Activated CD8-positive, alpha-beta T cell treated with anti-CD3 and anti-CD28 coated beads for 36 hours (primary cell): ENCODE data around the gene CDK19. TPM values are rescaled to one million over a fixed set of nuclear protein-coding genes. Genes with fewer than 3 reads are reported as not detected.

Experiments used
- ATAC-seq: fragments of 200-7000 bp; cut with Tn5 transposase; one replicate; pipeline ENCODE4 v1.10.0; 2021; ENCODE audit warnings: mild to moderate bottlenecking, moderate library complexity
- CTCF ChIA-PET: fragments of 350-600 bp; sonication (Branson Sonifier 250); formaldehyde crosslinking; loops from one replicate; lab custom pipeline; 2021; ENCODE audit warnings: antibody characterized with exemption; lab: Charles Lee
- POLR2A ChIA-PET: fragments of 350-600 bp; sonication (Branson Sonifier 250); formaldehyde crosslinking; loops from one replicate; lab custom pipeline; 2021; ENCODE audit warnings: antibody characterized with exemption; lab: Charles Lee
- DNase-seq: peaks from one replicate; pipeline ENCODE4 v3.0.0-alpha.2; 2020
- H3K27ac Mint-ChIP-seq: one replicate; pipeline ENCODE4 v1.8.0; 2021; ENCODE audit warnings: mild to moderate bottlenecking, mixed read lengths
- H3K27me3 Mint-ChIP-seq: one replicate; pipeline ENCODE4 v1.8.0; 2021; ENCODE audit warnings: mixed read lengths
- H3K36me3 Mint-ChIP-seq: one replicate; pipeline ENCODE4 v1.8.0; 2021; ENCODE audit warnings: low read depth, mixed read lengths
- H3K4me1 Mint-ChIP-seq: one replicate; pipeline ENCODE4 v1.8.0; 2021; ENCODE audit warnings: low read depth, mixed read lengths
- H3K4me3 Mint-ChIP-seq: one replicate; pipeline ENCODE4 v1.8.0; 2021; ENCODE audit warnings: mild to moderate bottlenecking, moderate library complexity, mixed read lengths
- H3K9me3 Mint-ChIP-seq: one replicate; pipeline ENCODE4 v1.8.0; 2021; ENCODE audit warnings: mixed read lengths
- intact Hi-C: fragments of 100-400 bp; cut with micrococcal nuclease; formaldehyde crosslinking; loops from one replicate; pipeline ENCODE4 v1.10.0; 2022
- total RNA-seq, 2 experiments: library from RNA; stranded (reverse); gene quantifications; one replicate each; pipeline ENCODE4 v1.2.3, GENCODE V29; 2021
- TF ChIP-seq, protein P1 (sequence below): fragments of 200-600 bp; IDR thresholded peaks from one replicate; pipeline ENCODE4 v1.8.0; 2022; ENCODE audit warnings: antibody characterized with exemption, mild to moderate bottlenecking

CDK19 gene
- total RNA-seq, 2 experiments from 2014 or later, result 11.8 to 13.1 TPM

DNA sequence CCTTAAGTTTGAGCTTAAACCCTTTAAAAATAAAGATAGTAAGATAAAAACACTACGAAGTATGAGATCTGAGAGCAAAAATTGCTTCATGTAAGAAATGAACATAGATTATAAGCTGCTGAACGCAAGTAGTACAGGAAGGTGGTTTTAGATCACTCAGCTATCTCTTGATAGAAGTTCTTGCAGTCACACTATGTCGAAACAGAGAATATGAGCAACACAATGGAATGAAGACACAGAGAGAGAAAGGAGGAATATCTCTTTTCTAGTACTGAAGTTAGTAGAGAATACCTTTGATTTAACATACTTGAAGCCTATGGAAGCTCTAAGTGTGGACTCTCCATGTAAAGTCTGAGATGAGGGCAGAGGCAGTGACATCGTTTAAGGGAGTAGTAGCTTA lies 162.7 kb downstream of the CDK19 start:
- no peak overlapping the region for H3K4me3 Mint-ChIP-seq
- ATAC-seq (no peak), DNase-seq (no peak)
- H3K27me3 Mint-ChIP-seq, result no peaks in the 10 kb centered on the region
- no peaks in the 10 kb centered on the region for H3K9me3 Mint-ChIP-seq
- H3K27ac Mint-ChIP-seq, result no peak overlapping the region
- CTCF ChIA-PET, result interaction anchor here (0.7 to 1.8 kb wide), 2 partner anchors 21 to 105 kb away, joined by 3 to 4 read pairs; no protein-coding TSS in a partner anchor
- intact Hi-C loops, result no loop called here
- peaks cover 3% of the 10 kb centered on the region for H3K4me1 Mint-ChIP-seq
- TF ChIP-seq, protein P1, sequence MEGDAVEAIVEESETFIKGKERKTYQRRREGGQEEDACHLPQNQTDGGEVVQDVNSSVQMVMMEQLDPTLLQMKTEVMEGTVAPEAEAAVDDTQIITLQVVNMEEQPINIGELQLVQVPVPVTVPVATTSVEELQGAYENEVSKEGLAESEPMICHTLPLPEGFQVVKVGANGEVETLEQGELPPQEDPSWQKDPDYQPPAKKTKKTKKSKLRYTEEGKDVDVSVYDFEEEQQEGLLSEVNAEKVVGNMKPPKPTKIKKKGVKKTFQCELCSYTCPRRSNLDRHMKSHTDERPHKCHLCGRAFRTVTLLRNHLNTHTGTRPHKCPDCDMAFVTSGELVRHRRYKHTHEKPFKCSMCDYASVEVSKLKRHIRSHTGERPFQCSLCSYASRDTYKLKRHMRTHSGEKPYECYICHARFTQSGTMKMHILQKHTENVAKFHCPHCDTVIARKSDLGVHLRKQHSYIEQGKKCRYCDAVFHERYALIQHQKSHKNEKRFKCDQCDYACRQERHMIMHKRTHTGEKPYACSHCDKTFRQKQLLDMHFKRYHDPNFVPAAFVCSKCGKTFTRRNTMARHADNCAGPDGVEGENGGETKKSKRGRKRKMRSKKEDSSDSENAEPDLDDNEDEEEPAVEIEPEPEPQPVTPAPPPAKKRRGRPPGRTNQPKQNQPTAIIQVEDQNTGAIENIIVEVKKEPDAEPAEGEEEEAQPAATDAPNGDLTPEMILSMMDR, result no peak
- no peaks in the 10 kb centered on the region for H3K36me3 Mint-ChIP-seq
- POLR2A ChIA-PET, result interaction anchor here (1.2 kb wide), 1 partner anchor 162 kb away, joined by 3 read pairs; the partner anchor contains the start of gene CDK19

DNA sequence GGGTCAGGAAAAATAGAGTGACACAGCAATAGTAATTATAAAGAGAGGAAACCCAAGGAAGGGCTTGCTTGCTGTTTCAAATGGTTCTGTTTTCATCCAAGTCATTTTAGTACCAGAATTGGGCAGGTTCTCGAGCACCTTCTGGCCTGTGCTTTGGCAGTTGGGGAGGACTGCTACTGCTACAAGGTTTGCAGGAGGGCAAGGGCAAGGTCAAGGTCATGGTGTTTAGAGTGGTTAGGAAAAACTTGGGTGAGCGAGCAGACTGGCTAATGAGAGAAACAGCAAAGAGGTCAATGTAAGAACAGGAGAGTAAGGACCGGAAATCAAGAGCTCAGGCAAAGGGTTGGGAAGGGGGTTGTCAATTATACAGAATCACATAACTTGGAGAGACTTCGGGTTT lies 164.5 kb downstream of the CDK19 start:
- Mint-ChIP-seq H3K4me3 (no peak overlapping the region), H3K27ac (no peak overlapping the region), H3K27me3 (no peaks in the 10 kb centered on the region), H3K9me3 (no peaks in the 10 kb centered on the region), H3K36me3 (peaks cover 6% of the 10 kb centered on the region), H3K4me1 (peaks cover 6% of the 10 kb centered on the region)
- CTCF ChIA-PET, result no interaction called here
- POLR2A ChIA-PET, result interaction anchor here (1.2 kb wide), 1 partner anchor 44 kb away, joined by 3 read pairs; no protein-coding TSS in a partner anchor
- DNase-seq (no peak), ATAC-seq (no peak)
- intact Hi-C loops, result no loop called here
- TF ChIP-seq, protein P1, result no peak

DNA sequence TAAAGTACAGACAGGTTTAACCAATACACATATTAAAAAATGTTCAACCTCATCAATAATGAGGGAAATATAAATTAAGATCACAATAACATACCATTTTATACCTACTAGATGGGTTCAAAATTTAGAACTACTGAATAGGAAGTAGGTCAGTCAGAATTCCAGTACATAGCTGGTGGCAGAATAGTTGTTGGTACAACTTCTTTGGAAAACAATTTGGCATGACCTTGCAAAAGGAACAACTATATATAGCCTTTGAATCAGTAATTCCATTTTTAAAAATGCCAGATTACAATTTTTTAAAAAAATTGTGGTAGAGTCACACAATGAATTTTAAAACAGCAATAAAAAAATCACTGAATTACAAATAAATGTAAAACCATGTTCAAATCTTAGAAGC lies 165.6 kb downstream of the CDK19 start:
- H3K27ac Mint-ChIP-seq, result no peak overlapping the region
- peaks cover 10% of the 10 kb centered on the region for H3K36me3 Mint-ChIP-seq
- peaks cover 6% of the 10 kb centered on the region for H3K4me1 Mint-ChIP-seq
- no peak overlapping the region for H3K4me3 Mint-ChIP-seq
- POLR2A ChIA-PET, result interaction anchor here (0.6 kb wide), 1 partner anchor 25 kb away, joined by 4 read pairs; no protein-coding TSS in a partner anchor
- TF ChIP-seq, protein P1, result no peak
- CTCF ChIA-PET, result no interaction called here
- no peaks in the 10 kb centered on the region for H3K9me3 Mint-ChIP-seq
- intact Hi-C loops, result no loop called here
- no peaks in the 10 kb centered on the region for H3K27me3 Mint-ChIP-seq
- no peak for ATAC-seq
- DNase-seq, result no peak

DNA sequence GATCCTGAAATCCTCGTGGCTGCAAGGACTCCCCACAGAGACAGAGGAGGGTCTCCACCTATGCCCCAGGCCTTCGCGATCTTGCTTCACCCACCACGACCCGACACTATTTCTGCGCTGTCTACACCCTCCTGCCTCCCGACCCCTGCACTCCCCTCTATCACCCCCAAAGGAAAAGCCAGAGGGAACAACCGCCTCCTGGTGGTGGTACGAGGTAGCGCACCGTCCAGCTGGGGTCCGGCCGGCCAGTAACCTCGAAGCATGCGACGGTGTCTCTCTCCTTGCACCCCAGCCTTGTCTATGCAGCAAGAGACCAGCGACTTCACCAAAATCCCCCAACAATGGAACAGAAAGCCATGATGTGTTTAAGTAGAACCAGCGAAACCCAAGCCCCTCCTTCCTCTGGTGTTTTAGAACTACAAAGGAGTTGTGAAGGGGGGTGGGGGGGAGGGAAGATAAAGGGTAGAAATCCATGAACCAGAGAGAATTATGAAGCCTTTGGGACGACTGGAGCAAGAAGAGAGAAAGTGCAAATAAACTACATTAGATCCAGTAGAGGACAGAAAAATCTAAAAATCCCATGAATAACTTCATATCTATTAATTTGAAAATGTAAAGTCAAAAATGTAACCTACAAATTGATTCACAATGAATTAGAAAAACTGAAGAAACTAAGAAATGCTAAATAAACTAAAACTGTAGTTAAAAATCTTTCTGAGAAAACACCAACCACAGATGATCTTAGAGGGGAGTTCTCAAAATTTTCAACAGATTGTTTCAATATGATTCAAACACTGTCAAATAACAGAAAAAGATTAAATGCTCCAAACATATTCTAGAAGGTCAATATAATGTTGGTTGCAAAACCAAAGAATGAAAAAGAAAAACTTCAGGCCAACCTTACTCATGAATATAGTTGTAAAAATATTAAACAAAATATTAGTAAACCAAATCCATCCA lies 168.0 kb downstream of the CDK19 start:
- Mint-ChIP-seq H3K9me3 (no peaks in the 10 kb centered on the region), H3K27ac (peak overlapping the region; percentile 55), H3K4me3 (no peak overlapping the region), H3K4me1 (peaks cover 3% of the 10 kb centered on the region), H3K27me3 (no peaks in the 10 kb centered on the region), H3K36me3 (peaks cover 10% of the 10 kb centered on the region)
- ChIA-PET POLR2A (no interaction called here), CTCF (interaction anchor here (1.3 kb wide), 1 partner anchor 12 kb away, joined by 4 read pairs; no protein-coding TSS in a partner anchor)
- TF ChIP-seq, protein P1, result peak; percentile 65
- intact Hi-C loops, result no loop called here
- ATAC-seq, result peak; percentile 30
- no peak for DNase-seq

DNA sequence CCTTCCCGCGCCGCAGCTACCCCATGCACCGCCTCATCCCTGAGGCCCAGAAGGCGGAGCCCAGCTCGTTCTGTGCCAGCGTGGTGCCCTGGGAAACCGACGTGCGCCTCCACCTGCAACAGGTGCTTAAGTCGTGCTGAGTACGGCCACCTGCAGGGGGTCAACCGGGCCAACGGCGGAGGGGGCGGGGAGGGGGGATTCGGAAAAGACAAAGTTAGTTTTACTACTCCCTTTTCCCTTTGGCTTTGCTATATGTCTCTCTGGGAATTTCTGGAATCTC lies 168.9 kb downstream of the CDK19 start:
- Mint-ChIP-seq H3K4me1 (peaks cover 3% of the 10 kb centered on the region), H3K4me3 (no peak overlapping the region), H3K36me3 (peaks cover 10% of the 10 kb centered on the region), H3K27ac (no peak overlapping the region), H3K27me3 (no peaks in the 10 kb centered on the region), H3K9me3 (no peaks in the 10 kb centered on the region)
- DNase-seq, result no peak
- no peak for ATAC-seq
- CTCF ChIA-PET, result interaction anchor here (0.7 kb wide), 1 partner anchor 23 kb away, joined by 3 read pairs; no protein-coding TSS in a partner anchor
- POLR2A ChIA-PET, result no interaction called here
- TF ChIP-seq, protein P1, result no peak
- intact Hi-C loops, result no loop called here
